Activated CD8-positive, alpha-beta memory T cell treated with anti-CD3 and anti-CD28 coated beads for 24 hours (primary cell): ENCODE measurements around the gene RLBP1.

Experiments used
- DNase-seq: peaks from one replicate; pipeline ENCODE4 v3.0.0-alpha.2; 2020

Gene RLBP1

DNA sequence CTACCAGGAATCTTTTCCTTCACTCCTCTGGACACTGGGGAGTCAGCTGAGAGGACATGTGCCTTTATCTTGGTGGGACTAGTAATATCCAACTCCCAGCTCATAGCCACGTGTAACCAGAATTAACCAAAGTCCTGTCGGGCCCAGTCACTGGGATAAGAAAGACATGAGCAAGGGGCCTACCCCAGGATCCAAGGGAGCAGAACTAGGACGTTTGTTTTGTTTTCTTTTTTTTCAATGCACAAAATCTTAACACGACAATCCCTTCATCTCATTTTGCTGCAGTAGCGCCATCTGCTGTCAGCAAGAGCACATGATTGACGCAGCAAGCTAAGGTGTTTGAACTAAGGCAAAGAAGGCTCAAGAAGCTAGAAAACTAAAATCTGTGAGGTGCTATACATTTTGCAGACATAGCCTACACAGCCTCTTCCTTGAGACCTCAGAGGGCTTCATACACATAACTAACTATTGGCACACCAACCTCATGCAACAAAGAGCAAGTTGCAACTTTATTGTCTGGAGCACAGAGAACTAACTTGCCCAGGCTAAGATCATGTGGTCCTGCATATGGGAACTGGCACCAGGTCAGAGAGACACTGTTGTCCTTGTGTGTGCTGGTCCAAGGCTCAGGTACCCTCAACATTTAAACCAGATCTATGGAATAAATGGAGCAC, 43.6 kb downstream of the RLBP1 start:
- peak; percentile 79 for DNase-seq

DNA sequence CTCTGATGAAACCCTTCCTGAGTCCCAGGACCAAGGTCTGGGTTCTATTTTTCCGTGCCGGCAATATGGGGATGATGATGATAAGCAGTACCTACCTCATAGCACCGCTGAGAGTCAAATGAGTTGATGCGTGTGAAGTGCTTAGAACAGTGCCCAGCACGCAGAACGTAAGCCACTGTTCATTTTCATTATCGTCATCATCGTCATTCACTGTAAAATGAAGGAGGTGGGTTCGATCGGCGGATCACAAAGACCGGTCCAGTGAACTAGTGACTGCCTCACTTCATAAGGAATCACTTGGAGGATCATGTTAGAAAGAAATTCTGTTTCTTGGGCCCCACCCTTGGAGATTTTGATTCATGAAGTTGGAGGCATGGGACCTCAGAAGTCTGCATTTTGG, 44.3 kb downstream of the RLBP1 start:
- DNase-seq, result no peak

DNA sequence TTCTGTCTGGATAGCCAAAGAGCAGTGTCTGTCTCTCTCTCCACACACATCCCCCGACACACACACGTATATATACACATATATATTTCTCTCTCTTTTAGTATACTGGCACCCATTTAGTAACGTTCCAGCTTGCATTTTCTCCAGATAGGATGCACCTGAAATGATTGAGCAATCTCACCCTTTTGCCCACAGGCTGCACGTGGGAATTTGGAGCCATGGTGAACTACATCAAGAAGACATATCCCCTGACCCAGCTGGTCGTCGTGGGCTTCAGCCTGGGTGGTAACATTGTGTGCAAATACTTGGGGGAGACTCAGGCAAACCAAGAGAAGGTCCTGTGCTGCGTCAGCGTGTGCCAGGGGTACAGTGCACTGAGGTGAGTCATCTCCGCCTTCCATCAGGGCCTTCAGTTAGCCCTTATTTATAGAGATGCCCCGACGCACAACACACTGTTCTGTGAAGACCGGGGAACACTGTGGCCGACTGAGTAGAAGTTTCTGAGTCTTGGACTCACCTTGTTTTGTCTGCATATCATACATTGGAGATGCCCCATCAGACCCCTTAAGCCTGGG, 45.7 kb downstream of the RLBP1 start:
- no peak for DNase-seq

DNA sequence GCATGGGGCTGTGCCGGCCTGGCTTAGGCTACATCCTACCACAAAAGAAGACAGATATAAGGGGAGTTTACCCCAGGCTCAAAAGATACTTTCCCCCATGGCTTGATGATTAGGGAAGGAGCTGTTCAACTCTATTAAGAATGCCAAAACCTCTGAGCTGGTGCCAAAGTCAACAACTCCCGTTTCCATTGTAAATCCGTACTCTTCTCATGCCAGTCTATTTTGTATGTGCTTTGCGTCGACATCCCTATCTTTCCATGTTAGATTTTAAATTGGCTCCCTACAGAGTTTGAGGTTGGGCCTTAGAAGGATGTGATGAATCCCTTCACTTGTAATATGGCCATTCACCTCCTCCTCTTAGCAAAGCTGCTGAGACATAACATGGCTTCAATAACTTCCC, 46.9 kb downstream of the RLBP1 start:
- no peak for DNase-seq

DNA sequence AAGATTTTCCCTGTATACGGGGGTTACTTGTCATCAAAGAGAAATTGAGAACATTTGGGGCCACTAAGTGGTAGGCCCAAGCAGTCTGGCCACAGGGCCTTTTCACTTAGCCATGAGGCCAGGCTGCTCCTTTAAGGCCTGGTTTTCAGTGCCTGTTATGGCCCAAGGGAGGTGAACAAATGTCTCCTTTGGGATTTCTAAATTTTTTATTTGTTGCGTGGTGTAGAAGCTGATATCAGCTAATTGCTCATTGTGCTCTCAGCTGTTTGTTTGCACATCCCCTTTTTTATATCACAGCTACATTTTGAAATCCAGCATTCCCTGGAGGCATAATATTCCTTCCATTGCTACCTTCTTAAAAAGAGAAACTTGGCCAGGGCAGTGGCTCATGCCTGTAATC, 48.5 kb downstream of the RLBP1 start:
- DNase-seq, result no peak

DNA sequence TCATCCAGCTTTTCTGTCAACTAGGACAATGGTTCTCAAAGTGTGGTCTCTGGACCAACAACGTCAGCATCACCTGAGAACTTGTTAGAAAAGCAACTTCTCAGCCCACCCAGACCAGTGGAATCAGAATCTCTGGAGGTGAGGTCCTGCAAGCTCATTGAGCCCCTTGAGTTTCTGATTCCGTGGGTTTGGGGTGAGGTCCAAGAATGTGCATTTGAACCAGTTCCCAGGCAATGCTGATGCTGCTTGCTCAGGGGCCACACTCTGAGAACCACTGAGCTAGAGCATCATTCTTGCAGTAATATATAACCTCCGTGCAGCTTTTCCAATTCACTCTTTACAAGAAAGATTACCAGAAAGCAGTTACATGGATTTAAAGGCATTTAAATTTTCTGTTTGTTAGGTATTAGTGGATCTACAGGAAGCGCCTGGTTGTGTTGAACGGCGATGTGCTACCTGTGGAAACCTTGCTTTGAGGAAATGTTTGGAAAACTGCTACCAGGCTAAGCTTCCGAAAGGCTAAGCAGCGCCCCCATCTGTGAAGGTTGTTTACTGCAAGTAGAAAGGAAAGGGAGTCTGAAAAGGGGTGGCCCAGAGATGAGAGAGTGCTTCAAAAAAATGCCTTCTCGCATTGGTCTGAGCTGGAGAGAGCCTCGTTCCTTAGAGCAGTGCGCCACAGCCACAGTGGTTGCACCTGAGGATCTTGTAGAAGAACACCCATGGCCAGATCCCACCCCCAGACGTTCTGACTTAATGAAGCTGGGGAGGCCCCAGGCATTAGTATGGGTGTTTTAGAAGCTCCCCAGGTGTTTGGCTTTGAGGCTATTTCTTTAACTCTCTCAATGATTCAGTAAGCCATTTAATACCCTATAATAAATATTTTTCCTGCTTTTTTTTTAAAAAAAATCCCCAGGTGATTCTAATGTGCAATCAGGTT, 50.0 kb downstream of the RLBP1 start:
- peak; percentile 63 for DNase-seq

DNA sequence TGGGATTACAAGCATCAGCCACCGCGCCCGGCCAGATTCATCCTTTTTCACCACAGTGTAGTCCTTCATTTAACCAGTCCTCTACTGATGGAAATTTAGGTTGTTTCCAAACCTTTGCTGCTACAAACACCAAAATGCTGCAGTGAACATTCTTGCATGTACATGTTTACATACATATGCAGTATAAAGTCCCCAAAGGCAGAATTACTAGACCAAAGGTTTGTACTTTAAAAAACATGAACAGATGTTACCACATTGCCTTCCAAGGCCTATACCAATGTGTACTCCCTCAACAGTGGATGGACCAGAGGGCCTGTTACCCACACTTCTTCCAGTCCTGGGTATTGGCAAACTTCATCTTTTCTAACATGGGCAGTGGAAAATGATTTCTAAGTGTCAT, 51.0 kb downstream of the RLBP1 start:
- DNase-seq, result no peak

DNA sequence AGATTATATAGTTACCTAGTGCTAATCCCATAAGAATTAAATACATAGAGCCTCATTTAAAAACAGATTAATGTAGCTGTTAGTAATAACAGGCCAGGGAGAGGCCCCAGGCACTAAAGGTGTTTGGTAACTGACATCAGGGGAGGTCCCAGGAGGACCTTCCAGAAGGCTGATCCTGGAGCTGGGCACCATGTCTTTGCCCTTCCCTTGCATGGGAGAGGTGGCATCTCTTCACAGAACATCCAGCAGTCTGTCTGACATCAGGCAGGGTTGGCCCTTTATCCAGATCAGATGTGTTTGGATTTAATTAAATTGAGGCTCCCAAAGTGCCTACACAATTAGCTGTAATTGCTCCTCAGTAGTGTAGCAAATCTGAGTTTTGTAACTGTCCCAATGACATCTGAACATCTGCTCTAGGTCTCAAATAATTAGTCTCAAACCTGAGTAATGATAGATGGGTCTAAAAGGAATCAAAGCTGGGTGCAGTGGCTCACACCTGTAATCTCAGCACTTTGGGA, 53.0 kb downstream of the RLBP1 start:
- no peak for DNase-seq

DNA sequence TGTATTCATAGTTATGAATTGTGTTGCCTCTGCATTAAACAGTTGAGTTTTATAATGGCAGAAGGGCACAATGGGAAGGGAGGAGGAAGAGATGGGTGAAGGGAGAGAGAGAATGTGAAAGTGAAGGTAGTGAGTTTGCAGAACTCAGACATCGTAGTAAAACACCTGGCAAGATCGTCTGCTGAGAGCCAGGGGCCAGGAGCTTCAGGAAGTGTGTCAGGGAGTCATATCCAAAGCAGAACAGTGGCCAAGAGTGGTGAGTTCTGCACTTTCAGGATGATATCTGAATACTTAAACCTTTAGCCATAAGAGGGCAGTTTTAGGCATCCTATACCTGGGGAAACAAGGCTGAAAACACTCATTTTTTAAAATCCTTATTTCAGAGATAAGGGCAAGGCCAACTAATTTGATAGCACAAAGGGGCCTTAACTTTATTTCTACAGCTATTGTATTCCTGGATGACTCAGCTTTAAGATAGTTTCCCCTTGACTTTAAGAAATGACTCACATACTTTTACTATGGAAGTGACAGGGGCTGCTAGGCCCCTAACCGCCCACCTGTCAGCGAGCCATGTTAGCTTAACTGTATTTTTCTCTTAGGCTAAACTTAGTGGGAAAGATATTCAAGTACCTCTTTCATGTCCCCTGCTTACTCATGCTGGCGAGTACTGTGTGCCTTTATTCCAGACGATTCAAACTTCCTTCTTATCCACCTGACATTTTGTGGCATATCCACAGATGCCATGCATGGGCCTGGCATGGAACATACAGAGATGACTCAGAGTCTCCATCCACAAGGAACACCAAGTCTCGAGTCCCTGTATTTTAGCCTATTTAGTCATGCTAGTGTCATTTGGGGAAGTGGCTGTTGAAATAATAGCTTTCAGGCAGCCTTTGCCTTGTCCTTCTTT, 53.9 kb downstream of the RLBP1 start:
- DNase-seq, result peak; percentile 80

DNA sequence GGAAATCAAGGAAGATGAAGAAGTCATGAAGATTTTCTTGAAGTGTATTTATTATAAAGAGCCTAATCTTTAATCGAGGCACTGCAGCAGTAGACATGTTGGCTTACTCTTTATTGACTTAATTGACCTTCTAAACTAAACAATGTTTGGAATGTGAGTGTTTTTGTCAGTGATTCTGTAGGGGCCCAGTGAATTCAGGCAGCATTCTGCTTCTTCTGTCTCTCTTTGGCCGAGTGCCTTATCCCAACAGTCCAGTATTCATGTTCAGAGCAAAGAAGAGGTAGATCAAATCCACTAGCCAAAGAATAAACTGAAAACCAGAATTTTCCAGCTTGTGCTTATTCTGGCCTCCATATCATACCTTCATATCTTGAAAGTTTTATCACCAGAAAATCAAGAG, 55.7 kb downstream of the RLBP1 start:
- no peak for DNase-seq

DNA sequence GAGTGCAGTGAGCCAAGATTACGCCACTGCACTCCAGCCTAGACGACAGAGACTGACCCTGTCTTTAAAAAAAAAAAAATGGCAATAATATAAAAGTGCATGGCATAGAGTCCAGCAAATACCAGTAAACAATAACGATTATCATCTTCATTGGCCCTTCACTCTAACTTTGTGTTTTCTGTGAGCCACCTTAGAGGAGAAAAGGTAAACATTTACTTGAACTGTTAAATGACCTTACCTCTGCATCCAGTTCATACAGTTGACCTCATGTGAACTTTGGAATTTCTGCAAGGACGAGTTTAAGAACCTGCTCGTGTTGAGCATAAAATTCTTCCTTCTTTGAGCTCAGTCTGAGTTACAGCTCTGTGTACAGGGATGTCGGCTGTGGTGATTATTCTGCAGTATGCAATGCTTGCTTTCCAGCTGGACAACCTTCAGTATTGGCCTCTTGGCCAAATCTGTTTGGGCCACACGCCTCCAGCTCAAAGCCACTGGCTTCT, 56.6 kb downstream of the RLBP1 start:
- DNase-seq, result no peak

DNA sequence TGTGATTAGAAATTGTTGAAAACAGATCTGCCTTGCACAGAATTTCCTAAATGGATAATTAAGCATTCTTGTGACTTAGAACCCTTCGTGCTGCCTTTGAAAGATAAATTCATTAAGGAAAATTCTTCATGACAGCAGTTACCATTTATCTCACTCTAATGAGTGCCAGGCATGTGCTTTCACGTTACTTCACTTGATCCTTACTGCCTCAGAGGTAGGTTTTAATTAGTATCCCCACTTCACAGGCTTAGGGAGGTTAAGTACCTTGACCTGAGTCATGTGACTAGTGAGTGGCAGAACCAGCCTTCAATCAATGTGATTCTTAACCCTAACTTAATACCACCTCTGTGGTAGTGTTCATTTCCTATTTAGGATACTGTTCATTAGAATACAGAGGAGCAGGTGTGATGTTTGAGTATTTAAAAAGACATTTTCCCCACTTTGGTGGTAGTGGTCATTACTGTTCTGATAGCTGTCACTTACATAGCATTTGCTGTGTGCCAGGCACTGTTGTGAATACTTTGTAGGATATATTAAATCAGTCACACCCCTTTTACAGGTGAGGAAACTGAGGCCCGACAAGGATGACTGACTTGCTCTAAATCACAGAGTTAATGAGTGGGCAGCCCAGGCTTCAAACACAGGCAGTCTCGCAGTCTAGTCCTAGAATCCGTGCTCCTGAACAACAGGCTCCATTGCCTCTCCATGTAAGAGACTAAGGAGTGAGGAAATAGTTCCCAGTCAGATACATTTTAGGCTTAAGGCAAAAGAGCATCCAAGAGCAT, 57.9 kb downstream of the RLBP1 start:
- DNase-seq, result no peak

DNA sequence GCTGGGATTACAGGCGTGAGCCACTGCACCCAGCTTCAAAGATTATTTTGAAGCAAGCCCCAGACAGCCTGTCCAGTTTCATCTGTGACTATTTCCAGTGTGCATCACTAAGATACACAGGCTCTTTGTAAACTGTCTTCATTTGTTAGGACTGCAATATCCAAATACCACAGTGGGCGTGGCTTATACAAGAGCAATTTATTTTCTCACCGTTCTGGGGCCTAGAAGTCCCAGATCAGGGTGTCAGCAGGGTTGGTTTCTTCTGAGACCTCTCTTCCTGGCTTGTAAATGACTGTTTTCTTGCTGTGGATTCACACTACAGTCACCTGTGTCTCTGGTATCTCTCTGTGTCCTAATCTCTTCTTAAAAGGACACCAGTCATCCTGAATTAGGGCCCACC, 59.7 kb downstream of the RLBP1 start:
- DNase-seq, result no peak
